SK-N-SH treated with all-trans-retinoic acid at 6 μM for 48 hours (cell line): ENCODE results near the gene SLC27A4.

Experiments
- ATAC-seq: fragments of 200-7000 bp; cut with Tn5 transposase; 3 replicates; pipeline ENCODE4 v1.9.1; 2020; ENCODE audit warnings: mild to moderate bottlenecking, moderate library complexity
- ARNTL ChIP-seq: fragments of 450-650 bp; formaldehyde crosslinking; IDR thresholded peaks from 2 replicates; pipeline ENCODE4 v1.5.0; 2020; ENCODE audit warnings: low read depth, mild to moderate bottlenecking, moderate library complexity, borderline replicate concordance
- BACH2 ChIP-seq: fragments of 250-450 bp; sonication (Bioruptor Pico); IDR thresholded peaks from 2 replicates; pipeline ENCODE4 v1.9.0; 2021; ENCODE audit warnings: mild to moderate bottlenecking, borderline replicate concordance
- CSDC2 ChIP-seq: fragments of 250-450 bp; sonication (Bioruptor Pico); IDR thresholded peaks from 2 replicates; pipeline ENCODE4 v1.5.0; 2020; ENCODE audit warnings: mild to moderate bottlenecking, moderate library complexity
- ESRRG ChIP-seq: fragments of 250-450 bp; sonication (Bioruptor Pico); IDR thresholded peaks from 2 replicates; pipeline ENCODE4 v1.6.1; 2021; ENCODE audit warnings: mild to moderate bottlenecking
- ISL1 ChIP-seq: fragments of 250-450 bp; sonication (Bioruptor Pico); IDR thresholded peaks from 2 replicates; pipeline ENCODE4 v2.1.2; 2022; ENCODE audit warnings: mild to moderate bottlenecking, moderate library complexity
- OSR1 ChIP-seq: fragments of 250-450 bp; sonication (Bioruptor Pico); IDR thresholded peaks from 2 replicates; pipeline ENCODE4 v1.8.0; 2022; ENCODE audit warnings: moderate library complexity, mild to moderate bottlenecking, inconsistent platforms
- PPARA ChIP-seq: fragments of 250-450 bp; sonication (Bioruptor Pico); IDR thresholded peaks from 2 replicates; pipeline ENCODE4 v1.5.0; 2020; ENCODE audit warnings: mild to moderate bottlenecking, borderline replicate concordance
- SNAI2 ChIP-seq: fragments of 250-450 bp; sonication (Bioruptor Pico); IDR thresholded peaks from 2 replicates; pipeline ENCODE4 v1.5.0; 2020; ENCODE audit warnings: mild to moderate bottlenecking, moderate library complexity
- TCF4 ChIP-seq: fragments of 250-450 bp; sonication (Bioruptor Pico); IDR thresholded peaks from 2 replicates; pipeline ENCODE4 v1.8.0; 2021; ENCODE audit warnings: mild to moderate bottlenecking, moderate library complexity, borderline replicate concordance
- TOX ChIP-seq: fragments of 250-450 bp; sonication (Bioruptor Pico); IDR thresholded peaks from 2 replicates; pipeline ENCODE4 v1.8.0; 2021; ENCODE audit warnings: mild to moderate bottlenecking, moderate library complexity, borderline replicate concordance
- ZC3H10 ChIP-seq: fragments of 250-450 bp; sonication (Bioruptor Pico); IDR thresholded peaks from 2 replicates; pipeline ENCODE4 v1.5.1; 2021; ENCODE audit warnings: mild to moderate bottlenecking, moderate library complexity
- ZFP3 ChIP-seq: fragments of 250-450 bp; sonication (Bioruptor Pico); IDR thresholded peaks from 2 replicates; pipeline ENCODE4 v1.5.0; 2020; ENCODE audit warnings: mild to moderate bottlenecking, moderate library complexity
- ZFP30 ChIP-seq: fragments of 450-650 bp; formaldehyde crosslinking; IDR thresholded peaks from 2 replicates; pipeline ENCODE4 v1.5.0; 2022; ENCODE audit warnings: mild to moderate bottlenecking, moderate library complexity
- ZNF565 ChIP-seq: fragments of 450-650 bp; formaldehyde crosslinking; conservative IDR thresholded peaks from 2 replicates; pipeline ENCODE4 v1.5.0; 2020; ENCODE audit warnings: low read depth, mild to moderate bottlenecking, moderate library complexity
- ZNF70 ChIP-seq: fragments of 450-650 bp; formaldehyde crosslinking; IDR thresholded peaks from 2 replicates; pipeline ENCODE4 v1.5.0; 2020; ENCODE audit warnings: mild to moderate bottlenecking, moderate library complexity
- ZNF8 ChIP-seq: fragments of 450-650 bp; formaldehyde crosslinking; IDR thresholded peaks from 2 replicates; pipeline ENCODE4 v1.5.0; 2020; ENCODE audit warnings: mild to moderate bottlenecking, moderate library complexity
- TF ChIP-seq, protein P1 (sequence below): fragments of 250-450 bp; sonication (Bioruptor Pico); IDR thresholded peaks from 2 replicates; pipeline ENCODE4 v1.8.0; 2021; ENCODE audit warnings: low read depth, mild to moderate bottlenecking, moderate library complexity, borderline replicate concordance
- TF ChIP-seq, protein P2 (sequence below): fragments of 250-450 bp; sonication (Bioruptor Pico); IDR thresholded peaks from 2 replicates; pipeline ENCODE4 v1.5.1; 2021; ENCODE audit warnings: mild to moderate bottlenecking, moderate library complexity
- TF ChIP-seq, protein P3 (sequence below): fragments of 250-450 bp; sonication (Bioruptor Pico); IDR thresholded peaks from 2 replicates; pipeline ENCODE4 v1.5.0; 2020; ENCODE audit warnings: mild to moderate bottlenecking, moderate library complexity
- TF ChIP-seq, protein P4 (sequence below): fragments of 250-450 bp; sonication (Bioruptor Pico); IDR thresholded peaks from 2 replicates; pipeline ENCODE4 v1.5.1; 2020; ENCODE audit warnings: low read depth, mild to moderate bottlenecking, moderate library complexity
- TF ChIP-seq, protein P5 (sequence below): fragments of 250-450 bp; sonication (Bioruptor Pico); IDR thresholded peaks from 2 replicates; pipeline ENCODE4 v1.8.0; 2020; ENCODE audit warnings: mild to moderate bottlenecking, moderate library complexity, borderline replicate concordance

The SLC27A4 gene

DNA sequence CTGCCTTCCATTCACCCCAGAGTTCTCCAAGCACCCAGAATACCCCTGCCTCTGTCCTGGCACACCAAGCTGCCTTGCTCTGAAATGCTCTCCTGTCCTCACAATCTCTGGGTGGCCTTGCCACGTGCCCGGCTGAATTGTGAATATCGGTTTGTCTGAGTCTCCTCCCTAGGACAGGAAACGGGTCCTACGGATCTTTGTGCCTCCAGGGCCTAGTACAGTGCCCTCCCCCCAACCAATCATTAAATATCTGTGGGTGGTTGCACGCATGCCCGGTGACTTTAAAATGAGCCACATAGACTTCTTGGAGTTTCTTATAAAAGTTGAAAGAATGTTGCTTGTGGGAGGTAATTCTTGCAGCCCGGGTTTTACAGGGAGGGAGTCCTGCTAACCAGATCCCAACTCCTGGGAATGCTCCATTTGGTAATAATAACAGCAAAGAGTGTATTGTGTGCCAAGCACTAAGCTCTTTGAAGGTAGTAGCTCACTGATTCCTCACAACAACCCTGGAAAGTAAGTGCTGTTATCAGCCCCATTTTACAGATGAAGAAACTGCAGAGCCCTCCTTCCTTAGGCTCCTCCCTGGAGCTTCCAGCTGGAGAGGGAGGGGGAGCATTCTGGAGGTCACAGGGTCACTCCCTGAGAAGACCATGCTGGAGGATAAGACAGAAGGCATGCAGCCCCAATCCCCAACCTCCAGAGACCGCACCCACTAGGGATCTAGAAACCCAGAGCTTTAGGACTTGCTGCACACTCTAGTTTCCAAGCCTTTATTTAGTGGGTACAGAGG, 54.2 kb downstream of the SLC27A4 start (continued):
- no peak for TF ChIP-seq OSR1 (CRISPR knock-in tag)

DNA sequence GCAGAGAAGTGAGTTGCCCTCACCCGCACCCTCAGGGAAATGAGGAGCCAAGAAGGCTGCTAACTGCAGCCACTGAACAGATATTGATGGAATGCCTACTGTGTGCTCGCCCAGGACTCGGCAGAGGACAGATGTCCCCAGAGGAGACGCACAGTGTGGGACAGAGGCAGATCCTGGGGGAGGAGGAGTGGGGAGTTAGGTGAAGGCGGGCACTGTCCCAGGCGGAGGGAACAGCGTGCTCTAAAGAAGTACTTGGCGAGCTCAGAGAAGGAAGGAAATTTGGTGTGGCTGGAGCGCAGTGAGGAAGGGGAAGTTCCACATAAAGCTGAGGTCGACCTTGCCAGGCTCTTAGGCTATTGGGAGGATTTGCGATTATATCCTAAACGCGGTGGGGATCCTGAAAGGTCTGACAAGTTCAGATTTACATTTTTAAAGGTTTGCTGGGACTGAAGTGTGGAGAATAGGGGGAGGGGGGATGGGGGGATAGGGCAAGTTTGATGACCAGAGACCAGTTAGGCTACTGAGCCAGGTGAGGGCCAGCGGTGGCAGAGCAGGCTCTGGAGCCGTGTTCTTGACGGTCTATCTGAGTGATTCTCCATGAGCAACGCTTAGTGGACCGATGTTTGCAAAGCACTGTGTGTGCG, 56.8 kb downstream of the SLC27A4 start:
- no peak for TF ChIP-seq ESRRG (CRISPR knock-in tag)
- TF ChIP-seq, protein P1, sequence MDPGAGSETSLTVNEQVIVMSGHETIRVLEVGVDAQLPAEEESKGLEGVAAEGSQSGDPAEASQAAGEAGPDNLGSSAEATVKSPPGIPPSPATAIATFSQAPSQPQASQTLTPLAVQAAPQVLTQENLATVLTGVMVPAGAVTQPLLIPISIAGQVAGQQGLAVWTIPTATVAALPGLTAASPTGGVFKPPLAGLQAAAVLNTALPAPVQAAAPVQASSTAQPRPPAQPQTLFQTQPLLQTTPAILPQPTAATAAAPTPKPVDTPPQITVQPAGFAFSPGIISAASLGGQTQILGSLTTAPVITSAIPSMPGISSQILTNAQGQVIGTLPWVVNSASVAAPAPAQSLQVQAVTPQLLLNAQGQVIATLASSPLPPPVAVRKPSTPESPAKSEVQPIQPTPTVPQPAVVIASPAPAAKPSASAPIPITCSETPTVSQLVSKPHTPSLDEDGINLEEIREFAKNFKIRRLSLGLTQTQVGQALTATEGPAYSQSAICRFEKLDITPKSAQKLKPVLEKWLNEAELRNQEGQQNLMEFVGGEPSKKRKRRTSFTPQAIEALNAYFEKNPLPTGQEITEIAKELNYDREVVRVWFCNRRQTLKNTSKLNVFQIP (CRISPR knock-in tag): no peak
- TF ChIP-seq, protein P2, sequence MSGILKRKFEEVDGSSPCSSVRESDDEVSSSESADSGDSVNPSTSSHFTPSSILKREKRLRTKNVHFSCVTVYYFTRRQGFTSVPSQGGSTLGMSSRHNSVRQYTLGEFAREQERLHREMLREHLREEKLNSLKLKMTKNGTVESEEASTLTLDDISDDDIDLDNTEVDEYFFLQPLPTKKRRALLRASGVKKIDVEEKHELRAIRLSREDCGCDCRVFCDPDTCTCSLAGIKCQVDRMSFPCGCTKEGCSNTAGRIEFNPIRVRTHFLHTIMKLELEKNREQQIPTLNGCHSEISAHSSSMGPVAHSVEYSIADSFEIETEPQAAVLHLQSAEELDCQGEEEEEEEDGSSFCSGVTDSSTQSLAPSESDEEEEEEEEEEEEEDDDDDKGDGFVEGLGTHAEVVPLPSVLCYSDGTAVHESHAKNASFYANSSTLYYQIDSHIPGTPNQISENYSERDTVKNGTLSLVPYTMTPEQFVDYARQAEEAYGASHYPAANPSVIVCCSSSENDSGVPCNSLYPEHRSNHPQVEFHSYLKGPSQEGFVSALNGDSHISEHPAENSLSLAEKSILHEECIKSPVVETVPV (CRISPR knock-in tag): no peak
- TF ChIP-seq, protein P3, sequence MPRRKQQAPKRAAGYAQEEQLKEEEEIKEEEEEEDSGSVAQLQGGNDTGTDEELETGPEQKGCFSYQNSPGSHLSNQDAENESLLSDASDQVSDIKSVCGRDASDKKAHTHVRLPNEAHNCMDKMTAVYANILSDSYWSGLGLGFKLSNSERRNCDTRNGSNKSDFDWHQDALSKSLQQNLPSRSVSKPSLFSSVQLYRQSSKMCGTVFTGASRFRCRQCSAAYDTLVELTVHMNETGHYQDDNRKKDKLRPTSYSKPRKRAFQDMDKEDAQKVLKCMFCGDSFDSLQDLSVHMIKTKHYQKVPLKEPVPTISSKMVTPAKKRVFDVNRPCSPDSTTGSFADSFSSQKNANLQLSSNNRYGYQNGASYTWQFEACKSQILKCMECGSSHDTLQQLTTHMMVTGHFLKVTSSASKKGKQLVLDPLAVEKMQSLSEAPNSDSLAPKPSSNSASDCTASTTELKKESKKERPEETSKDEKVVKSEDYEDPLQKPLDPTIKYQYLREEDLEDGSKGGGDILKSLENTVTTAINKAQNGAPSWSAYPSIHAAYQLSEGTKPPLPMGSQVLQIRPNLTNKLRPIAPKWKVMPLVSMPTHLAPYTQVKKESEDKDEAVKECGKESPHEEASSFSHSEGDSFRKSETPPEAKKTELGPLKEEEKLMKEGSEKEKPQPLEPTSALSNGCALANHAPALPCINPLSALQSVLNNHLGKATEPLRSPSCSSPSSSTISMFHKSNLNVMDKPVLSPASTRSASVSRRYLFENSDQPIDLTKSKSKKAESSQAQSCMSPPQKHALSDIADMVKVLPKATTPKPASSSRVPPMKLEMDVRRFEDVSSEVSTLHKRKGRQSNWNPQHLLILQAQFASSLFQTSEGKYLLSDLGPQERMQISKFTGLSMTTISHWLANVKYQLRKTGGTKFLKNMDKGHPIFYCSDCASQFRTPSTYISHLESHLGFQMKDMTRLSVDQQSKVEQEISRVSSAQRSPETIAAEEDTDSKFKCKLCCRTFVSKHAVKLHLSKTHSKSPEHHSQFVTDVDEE (CRISPR knock-in tag): no peak
- TF ChIP-seq OSR1 (CRISPR knock-in tag): no peak
- TF ChIP-seq ARNTL (CRISPR knock-in tag): no peak
- no peak for TF ChIP-seq TOX (CRISPR knock-in tag)
- TF ChIP-seq ZC3H10 (CRISPR knock-in tag): no peak
- TF ChIP-seq ISL1: no peak
- TF ChIP-seq ZNF70 (CRISPR knock-in tag): no peak
- TF ChIP-seq BACH2: no peak
- no peak for TF ChIP-seq ZFP30 (CRISPR knock-in tag)
- TF ChIP-seq, protein P4, sequence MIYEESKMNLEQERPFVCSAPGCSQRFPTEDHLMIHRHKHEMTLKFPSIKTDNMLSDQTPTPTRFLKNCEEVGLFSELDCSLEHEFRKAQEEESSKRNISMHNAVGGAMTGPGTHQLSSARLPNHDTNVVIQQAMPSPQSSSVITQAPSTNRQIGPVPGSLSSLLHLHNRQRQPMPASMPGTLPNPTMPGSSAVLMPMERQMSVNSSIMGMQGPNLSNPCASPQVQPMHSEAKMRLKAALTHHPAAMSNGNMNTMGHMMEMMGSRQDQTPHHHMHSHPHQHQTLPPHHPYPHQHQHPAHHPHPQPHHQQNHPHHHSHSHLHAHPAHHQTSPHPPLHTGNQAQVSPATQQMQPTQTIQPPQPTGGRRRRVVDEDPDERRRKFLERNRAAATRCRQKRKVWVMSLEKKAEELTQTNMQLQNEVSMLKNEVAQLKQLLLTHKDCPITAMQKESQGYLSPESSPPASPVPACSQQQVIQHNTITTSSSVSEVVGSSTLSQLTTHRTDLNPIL (CRISPR knock-in tag): no peak
- no peak for TF ChIP-seq ZNF8
- no peak for TF ChIP-seq PPARA (CRISPR knock-in tag)
- TF ChIP-seq SNAI2 (CRISPR knock-in tag): no peak
- TF ChIP-seq TCF4 (CRISPR knock-in tag): no peak
- TF ChIP-seq, protein P5, sequence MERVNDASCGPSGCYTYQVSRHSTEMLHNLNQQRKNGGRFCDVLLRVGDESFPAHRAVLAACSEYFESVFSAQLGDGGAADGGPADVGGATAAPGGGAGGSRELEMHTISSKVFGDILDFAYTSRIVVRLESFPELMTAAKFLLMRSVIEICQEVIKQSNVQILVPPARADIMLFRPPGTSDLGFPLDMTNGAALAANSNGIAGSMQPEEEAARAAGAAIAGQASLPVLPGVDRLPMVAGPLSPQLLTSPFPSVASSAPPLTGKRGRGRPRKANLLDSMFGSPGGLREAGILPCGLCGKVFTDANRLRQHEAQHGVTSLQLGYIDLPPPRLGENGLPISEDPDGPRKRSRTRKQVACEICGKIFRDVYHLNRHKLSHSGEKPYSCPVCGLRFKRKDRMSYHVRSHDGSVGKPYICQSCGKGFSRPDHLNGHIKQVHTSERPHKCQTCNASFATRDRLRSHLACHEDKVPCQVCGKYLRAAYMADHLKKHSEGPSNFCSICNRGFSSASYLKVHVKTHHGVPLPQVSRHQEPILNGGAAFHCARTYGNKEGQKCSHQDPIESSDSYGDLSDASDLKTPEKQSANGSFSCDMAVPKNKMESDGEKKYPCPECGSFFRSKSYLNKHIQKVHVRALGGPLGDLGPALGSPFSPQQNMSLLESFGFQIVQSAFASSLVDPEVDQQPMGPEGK (CRISPR knock-in tag): no peak
- TF ChIP-seq ZFP3: no peak
- TF ChIP-seq CSDC2 (CRISPR knock-in tag): no peak
- peak; percentile 52 for ATAC-seq

DNA sequence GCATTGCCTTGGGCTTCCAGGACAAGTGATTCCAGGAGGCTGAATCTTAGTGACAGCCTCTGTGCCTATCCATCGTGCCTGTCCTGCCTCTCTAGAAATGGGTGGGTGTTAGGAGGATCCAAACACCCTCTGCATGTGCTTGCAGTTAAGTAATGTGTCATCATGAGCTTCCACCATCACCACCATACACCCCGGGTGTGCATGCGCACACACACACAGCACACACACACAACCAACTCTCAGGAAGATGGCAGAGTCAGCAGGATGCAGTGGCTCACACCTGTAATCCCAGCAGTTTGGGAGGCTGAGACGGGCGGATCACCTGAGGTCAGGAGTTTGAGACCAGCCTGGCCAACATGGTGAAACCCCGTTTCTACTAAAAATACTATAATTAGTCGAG, 57.5 kb downstream of the SLC27A4 start:
- no peak; the same call in 1 of the 3 replicates for ATAC-seq
- TF ChIP-seq ZNF565 (CRISPR knock-in tag): no peak
- TF ChIP-seq, protein P5 (CRISPR knock-in tag): no peak
- no peak for TF ChIP-seq ZNF8
- no peak for TF ChIP-seq SNAI2 (CRISPR knock-in tag)
- TF ChIP-seq, protein P3 (CRISPR knock-in tag): no peak
- no peak for TF ChIP-seq PPARA (CRISPR knock-in tag)
- no peak for TF ChIP-seq ISL1
- no peak for TF ChIP-seq ESRRG (CRISPR knock-in tag)
- TF ChIP-seq BACH2: no peak
- TF ChIP-seq OSR1 (CRISPR knock-in tag): no peak
- no peak for TF ChIP-seq ZNF70 (CRISPR knock-in tag)
- TF ChIP-seq TOX (CRISPR knock-in tag): no peak
